ENCODE measurements around the gene PPP2R1B.

PPP2R1B gene

GRCh38 chr11:111808834-111809233, 42.6 kb upstream of the PPP2R1B start:
- no peak overlapping the region for H3K4me3 ChIP-seq (replicated peaks; ENCODE audit: low read depth, low read length)
- TF ChIP-seq, protein P1, sequence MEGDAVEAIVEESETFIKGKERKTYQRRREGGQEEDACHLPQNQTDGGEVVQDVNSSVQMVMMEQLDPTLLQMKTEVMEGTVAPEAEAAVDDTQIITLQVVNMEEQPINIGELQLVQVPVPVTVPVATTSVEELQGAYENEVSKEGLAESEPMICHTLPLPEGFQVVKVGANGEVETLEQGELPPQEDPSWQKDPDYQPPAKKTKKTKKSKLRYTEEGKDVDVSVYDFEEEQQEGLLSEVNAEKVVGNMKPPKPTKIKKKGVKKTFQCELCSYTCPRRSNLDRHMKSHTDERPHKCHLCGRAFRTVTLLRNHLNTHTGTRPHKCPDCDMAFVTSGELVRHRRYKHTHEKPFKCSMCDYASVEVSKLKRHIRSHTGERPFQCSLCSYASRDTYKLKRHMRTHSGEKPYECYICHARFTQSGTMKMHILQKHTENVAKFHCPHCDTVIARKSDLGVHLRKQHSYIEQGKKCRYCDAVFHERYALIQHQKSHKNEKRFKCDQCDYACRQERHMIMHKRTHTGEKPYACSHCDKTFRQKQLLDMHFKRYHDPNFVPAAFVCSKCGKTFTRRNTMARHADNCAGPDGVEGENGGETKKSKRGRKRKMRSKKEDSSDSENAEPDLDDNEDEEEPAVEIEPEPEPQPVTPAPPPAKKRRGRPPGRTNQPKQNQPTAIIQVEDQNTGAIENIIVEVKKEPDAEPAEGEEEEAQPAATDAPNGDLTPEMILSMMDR (IDR thresholded peaks at IDR 0.05; ENCODE audit: low read depth, low read length, missing control alignments), result no peak
- DNase-seq (ENCODE audit: extremely low read depth, low read depth), result no peak

DNA sequence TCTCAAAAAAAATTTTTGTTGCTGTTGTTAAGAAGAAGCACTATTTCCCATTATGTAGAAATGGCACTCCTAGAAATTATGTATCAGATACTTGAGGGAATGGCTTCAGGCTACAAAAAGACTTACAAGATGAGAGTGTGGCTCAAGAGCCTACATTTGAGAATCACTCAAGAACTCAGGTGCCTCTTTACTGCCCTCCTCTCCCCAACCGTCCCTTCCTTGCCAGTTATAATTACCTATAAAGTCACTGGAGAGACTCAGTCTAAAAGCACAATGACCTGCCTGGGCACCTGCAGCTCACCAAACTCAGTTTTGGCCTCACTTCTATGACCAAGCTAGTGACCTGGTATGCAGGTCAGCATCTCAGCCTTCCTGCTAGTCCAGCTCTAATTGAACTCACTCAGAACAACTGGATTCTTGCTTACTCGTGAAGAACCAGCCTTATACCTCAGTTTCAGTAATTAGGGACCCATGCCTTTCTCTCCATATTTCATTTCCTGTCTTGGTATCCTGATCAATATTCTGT, 41.9 kb upstream of the PPP2R1B start:
- H3K4me3 ChIP-seq (replicated peaks; ENCODE audit: low read depth, low read length), result no peak overlapping the region
- TF ChIP-seq, protein P1 (IDR thresholded peaks at IDR 0.05; ENCODE audit: low read depth, low read length, missing control alignments), result no peak
- no peak for DNase-seq (ENCODE audit: extremely low read depth, low read depth)

DNA sequence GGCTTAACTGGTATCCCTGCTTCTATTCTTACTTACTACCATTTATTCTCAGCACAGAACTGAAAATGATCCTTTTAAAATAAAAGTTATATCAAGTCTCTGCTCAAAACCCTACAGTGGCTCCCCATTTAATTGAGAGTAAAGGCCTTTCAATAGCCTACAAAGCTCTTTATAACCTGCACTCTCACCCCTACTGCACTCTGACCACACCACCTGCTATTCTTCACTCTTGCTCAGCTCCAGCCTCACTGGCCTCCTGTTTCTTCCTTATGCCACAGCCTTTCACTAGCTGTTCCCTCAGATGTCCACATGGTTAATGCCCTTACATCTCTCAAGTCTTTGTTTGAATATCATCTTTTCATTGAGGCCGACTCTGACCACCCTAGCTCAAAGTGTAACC, 40.9 kb upstream of the PPP2R1B start:
- TF ChIP-seq, protein P1 (IDR thresholded peaks at IDR 0.05; ENCODE audit: low read depth, low read length, missing control alignments), result no peak
- H3K4me3 ChIP-seq (replicated peaks; ENCODE audit: low read depth, low read length), result no peak overlapping the region
- DNase-seq (ENCODE audit: extremely low read depth, low read depth), result no peak

- TF ChIP-seq, protein P1 (IDR thresholded peaks at IDR 0.05; ENCODE audit: low read depth, low read length, missing control alignments), result no peak
- no peak for DNase-seq (ENCODE audit: extremely low read depth, low read depth)
Measured at GRCh38 chr11:111801135-111801534, 34.9 kb upstream of the PPP2R1B start.

GRCh38 chr11:111798279-111798678, 32.1 kb upstream of the PPP2R1B start:
- DNase-seq (ENCODE audit: extremely low read depth, low read depth), result no peak
- TF ChIP-seq, protein P1 (IDR thresholded peaks at IDR 0.05; ENCODE audit: low read depth, low read length, missing control alignments), result no peak
- no peak overlapping the region for H3K4me3 ChIP-seq (replicated peaks; ENCODE audit: low read depth, low read length)

More at GRCh38 chr11:111801135-111801534, 34.9 kb upstream of the PPP2R1B start:
- no peak overlapping the region for H3K4me3 ChIP-seq (replicated peaks; ENCODE audit: low read depth, low read length)

DNA sequence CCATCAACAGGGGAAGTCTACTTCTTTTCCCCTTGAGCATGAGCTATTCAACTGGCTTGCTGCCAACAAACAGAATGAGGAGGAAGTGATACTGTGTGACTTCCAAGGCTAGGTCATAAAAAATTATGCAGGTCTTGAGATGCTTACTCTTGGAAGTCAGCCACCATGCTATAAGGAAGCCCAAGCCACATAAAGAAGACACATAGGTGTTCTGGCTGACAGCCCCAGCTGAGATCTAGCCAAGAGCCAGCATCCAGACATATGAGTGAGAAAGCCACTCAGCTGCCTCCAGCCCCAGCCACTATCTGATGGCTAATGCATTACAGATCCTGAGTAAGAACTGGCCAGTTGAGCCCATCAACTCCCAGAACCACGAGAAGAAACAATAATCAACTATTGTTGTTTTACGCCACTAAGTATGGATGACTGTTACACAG, 31.0 kb upstream of the PPP2R1B start:
- DNase-seq (ENCODE audit: extremely low read depth, low read depth), result peak; percentile 62
- TF ChIP-seq, protein P1 (IDR thresholded peaks at IDR 0.05; ENCODE audit: low read depth, low read length, missing control alignments), result no peak

DNA sequence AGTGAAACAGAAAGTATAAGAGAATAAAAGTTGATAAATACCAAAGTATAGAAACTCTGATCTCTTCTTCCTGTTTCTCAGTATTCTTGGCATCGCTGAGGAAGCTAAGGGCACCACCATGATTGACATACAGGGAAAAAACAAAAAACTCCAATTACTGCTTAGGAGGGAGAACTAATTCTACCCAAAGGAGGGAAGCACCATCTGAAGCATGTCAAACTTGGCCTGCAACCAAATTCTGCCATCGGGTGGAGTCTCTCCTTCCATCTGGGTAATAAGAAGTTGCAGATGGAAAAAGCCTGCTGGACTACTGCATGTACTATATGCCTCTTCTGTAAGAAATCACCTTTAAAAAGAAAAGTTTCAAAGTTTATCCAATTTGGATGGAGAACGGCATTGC, 30.5 kb upstream of the PPP2R1B start:
- H3K4me3 ChIP-seq (replicated peaks; ENCODE audit: low read depth, low read length), result no peak overlapping the region
- TF ChIP-seq, protein P1 (IDR thresholded peaks at IDR 0.05; ENCODE audit: low read depth, low read length, missing control alignments), result no peak
- no peak for DNase-seq (ENCODE audit: extremely low read depth, low read depth)

More for the DNA sequence above, 31.0 kb upstream of the PPP2R1B start:
- no peak overlapping the region for H3K4me3 ChIP-seq (replicated peaks; ENCODE audit: low read depth, low read length)

All from HFF-Myc (cell line).